Fibroblast of upper back skin (primary cell): Measurements from ENCODE around the gene GAB2.
A peak's percentile ranks its signal among the peaks of the same experiment; 100 is the strongest.

ENCODE experiments used
- DNase-seq: peaks from one replicate; pipeline ENCODE4 v3.0.0-alpha.2; 2013

Gene GAB2

DNA sequence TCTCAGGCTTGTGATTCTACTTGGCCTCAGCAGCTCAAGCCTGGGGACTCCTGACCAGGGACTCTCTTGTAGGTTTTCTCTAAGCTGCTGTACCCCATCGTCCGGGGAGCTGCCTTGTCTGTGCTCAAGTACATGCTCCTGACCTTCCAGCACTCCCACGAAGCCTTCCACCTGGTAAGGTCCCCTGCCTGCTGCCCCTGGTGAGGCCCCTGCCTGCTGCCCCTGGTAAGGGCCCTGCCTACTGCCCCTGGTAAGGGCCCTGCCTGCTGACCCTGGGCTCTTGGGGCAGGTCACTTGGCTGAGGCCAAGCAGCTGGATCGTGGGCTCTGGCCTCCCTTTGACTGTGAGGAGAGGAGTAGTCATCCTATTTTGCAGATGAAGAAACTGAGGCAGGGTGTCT, 217.6 kb downstream of the GAB2 start:
- DNase-seq, result no peak

DNA sequence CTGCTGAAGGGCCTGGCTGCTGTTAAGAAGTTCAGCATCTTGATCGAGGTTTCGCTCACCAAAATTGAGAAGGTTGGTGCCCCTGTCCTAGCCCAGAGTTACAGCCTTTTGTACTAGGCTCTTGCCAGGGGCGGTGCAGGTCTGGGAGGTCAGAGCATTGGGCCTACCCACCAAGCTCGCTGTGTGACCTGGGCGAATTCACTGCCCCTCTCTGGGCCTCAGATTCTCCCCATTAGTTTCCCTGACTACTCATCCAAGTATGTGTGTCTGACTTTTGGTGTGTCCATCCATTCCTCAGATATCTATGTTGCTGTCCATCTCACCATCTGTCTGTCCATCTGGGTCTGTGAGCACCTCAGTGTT, 218.0 kb downstream of the GAB2 start:
- no peak for DNase-seq

DNA sequence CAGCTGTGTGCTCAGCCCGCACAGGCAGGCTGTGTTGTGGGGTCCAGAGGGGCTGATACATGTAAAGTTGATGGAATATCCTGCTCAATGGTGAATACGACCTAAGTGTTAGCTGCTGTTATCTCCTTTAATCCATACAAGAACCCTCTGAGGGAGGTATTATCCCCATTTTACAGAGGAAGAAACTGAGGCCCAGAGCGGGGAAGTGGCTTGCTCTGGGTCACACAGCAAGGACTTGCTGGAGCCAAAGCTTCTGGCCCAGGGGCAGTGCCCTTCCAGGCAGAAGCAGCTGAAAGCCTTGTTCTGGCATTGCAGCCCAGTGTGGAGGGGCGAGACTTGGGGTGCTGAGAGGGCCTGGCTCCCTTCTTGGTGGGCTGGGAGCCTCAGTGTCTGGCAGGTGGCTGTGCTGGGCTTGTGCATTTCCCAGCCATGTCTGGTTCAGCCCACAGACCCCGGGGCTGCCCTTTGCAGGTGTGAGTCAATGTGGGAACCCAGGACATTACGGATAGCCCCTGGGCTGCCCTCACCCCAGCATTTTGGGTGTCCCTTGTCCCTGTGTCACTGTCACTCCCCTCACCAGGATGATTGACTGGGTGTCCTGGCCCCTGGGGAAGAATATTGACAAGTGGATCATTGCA, 218.5 kb downstream of the GAB2 start:
- DNase-seq, result no peak

DNA sequence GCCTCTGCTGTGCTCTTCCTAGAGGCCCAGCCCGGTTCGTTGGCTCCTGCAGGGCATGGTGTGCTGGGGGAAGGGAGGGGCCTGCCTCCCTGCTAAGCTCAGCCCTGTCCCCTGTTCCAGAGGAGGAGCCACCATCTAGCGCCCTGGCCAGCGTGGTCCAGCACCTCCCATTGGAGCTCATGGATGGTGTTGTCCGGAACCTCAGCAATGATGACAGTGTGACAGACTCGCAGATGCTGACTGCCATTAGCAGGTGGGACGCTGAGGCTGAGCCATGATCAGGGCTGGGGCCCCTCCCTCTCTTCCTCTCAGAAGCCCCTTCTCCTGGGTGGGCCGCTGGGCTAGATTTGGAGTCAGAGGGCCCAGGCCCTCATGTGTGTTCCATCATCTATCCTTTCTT, 219.8 kb downstream of the GAB2 start:
- no peak for DNase-seq

DNA sequence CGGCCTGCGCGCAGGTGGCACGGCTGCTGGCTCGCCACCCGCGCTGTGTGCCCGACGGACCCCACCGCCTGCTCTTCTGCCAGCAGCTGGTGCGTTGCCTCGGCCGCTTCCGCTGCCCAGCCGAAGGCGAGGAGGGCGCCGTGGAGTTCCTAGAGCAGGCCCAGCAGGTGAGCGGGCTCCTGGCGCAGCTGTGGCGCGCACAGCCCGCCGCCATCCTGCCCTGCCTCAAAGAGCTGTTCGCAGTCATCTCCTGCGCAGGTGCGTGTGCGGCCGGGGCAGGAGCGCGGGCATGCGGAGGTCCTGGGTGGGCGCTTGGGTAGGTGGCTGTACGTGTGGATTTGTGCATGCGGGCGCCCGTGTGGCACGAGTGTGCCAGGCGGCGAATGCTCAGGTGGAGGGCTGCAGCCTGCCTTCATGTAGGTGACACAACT, 220.9 kb downstream of the GAB2 start:
- no peak for DNase-seq

DNA sequence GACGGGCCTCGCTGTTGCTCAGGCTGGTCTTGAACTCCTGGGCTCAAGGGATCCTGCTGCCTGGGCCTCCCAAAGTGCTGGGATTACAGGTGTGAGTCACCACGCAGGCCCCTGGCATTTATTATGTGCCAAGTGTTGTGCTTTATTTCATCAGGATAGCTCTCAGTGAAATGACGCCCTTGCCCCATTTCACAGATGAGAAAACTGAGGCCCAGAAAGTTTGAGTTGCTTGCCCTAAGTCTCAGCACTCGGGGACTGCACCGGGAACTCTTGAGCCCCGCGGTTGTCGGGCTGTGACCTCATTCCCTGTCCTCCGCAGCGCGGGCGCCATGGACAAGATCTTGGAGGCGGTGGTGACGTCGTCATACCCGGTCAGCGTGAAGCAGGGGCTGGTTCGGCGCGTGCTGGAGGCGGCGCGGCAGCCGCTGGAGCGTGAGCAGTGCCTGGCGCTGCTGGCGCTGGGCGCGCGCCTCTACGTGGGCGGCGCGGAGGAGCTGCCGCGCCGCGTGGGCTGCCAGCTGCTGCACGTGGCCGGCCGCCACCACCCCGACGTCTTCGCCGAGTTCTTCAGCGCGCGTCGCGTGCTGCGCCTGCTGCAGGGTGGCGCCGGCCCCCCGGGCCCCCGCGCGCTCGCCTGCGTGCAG, 221.6 kb downstream of the GAB2 start:
- DNase-seq, result peak; percentile 13

DNA sequence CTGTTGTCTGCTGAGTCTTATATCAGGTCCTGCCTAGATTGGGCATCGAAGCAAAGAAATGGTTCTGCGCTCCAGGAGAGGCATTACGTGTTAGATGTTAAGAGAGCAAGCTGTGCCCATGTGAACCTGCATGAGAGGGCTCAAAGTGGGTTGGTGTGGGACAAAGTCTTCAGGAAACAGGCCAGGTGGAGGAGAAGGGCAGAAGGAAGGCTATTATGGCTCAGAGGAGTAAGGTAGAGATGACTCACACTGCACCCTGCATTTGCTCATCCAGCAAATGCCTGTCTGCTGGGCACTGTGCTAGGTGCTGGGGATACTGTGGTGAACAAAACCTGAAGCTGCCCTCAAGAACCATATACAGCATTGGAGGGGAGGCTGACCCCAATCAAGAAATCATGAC, 223.1 kb downstream of the GAB2 start:
- no peak for DNase-seq

DNA sequence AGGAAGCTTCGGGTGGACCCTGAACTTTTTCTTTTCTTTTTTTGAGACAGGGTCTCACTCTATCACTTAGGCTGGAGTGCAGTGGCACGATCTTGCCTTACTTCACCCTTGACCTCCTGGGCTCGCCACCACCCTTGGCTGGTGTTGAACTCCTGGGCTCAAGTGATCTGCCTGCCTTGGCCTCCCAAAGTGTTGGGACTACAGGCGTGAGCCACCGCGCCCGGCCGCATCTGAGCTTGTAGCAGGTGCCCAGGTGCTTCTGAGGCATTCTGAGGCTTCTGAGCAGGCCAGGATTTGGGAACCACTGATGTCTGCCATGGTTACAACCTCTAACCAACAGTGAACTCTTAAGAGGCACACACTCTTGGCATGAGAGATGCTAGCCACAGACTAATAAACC, 223.8 kb downstream of the GAB2 start:
- no peak for DNase-seq

DNA sequence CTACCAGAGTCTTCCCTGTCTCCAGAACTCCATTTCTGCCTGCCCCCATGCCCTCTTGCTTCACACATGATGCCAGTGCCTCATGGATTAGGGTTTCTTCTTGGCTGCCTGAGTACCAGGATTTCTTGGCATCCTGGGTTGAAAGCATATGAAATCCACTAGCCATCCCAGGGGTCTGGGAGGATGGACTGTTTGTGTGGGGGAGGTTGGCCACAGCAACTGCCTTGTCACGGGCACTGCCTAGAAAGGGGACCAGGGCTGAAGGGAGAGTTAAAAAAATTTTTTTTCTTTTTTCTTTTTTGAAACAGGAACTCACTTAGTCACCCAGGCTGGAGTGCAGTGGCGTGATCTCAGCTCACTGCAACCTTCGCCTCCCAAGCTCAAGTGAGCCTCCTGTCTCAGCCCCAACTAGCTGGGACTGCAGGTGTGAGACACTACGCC, 224.7 kb downstream of the GAB2 start:
- no peak for DNase-seq

DNA sequence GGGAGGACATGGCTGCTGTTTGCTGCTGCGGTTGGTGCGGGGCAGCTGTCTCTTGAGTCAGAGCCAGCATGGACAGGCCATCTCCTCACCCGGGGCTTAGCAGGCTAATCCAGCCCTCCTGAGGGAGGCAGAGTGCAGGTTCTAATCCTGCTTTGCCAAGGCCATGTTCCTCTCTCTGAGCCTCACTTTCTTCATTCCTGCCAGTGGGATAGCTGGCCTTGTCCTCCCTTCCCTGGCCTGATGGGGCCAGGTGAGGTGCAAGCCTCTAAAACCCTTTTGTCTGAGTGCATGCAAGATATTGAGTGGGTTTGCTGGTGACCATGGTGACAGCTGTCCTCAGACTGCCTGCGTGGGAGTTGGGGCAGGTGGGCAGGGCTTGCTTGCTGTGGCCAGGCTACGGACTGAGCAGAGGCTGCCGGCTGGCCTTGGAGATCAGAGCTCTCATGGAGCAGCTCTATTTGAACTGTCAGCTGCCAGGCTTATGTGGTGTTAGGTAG, 225.3 kb downstream of the GAB2 start:
- DNase-seq, result no peak

DNA sequence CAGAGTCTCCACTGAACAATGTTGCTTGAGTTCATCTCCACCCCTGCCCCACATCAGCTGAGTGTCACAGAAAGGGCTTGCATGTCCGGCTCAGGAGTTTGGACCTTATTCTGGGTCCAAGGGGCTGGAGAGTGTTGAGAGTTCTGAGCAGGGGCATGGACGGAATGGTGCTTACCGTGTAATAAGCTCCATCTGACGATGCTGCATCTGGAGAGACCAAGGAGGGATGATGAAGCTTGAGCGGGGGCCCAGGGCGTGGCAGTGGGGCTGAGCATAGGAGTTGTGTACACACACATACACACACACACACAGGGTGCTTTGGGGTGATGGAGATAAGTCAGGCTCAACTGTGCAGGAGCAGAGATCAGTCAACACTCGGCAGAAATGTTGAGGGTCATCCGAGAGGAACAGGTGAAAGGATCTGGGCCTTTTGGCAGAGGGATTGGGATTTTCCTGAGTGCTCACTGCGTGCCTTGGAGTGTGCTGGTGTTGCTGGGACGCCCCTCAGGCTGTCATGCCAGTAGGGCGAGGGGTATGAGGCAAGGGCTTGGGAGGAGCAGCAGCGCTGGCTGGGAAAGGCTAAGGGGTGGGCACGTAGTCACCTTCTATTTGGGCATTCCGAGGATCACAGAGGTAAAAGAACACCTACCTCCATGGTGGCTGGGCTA, 226.6 kb downstream of the GAB2 start:
- DNase-seq, result no peak

DNA sequence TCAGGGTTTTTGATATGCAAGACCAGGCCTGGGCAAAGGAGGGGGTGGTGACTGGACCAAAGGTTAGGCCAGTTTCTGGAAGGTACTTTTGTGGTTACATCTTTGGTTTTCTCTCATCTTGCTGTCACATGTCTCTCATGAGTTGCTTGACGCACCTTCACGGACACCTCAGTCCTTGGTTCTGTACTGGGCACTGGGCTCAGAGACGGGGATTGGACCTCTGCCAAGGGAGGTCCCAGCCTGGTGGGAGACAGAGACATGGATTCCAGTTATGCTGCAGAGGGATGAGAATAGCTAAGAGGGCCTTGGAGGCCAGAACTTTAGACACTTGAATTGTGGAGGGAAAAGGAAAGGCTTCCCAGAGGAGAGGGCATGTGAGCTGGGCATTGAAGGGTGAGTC, 227.2 kb downstream of the GAB2 start:
- no peak for DNase-seq

DNA sequence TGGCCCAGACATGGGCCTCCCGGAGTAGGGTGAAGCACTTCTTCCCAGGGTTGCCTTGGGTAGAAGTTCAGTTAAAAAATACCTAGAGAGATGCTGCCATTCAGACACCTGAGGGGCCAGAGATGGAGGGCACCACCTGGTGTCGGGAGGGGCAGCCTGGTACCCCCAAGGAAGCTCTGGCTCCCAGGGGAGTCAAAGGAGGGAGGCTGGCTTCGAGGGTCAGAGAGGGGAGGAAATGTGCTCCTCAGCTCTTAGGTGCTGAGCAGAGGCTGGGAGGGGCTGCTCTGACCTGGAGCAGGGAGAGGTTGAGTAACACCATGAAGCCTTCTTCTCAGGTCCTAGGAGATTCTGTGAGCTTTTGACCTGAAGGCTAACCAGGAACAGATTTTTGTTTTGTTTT, 227.8 kb downstream of the GAB2 start:
- no peak for DNase-seq

DNA sequence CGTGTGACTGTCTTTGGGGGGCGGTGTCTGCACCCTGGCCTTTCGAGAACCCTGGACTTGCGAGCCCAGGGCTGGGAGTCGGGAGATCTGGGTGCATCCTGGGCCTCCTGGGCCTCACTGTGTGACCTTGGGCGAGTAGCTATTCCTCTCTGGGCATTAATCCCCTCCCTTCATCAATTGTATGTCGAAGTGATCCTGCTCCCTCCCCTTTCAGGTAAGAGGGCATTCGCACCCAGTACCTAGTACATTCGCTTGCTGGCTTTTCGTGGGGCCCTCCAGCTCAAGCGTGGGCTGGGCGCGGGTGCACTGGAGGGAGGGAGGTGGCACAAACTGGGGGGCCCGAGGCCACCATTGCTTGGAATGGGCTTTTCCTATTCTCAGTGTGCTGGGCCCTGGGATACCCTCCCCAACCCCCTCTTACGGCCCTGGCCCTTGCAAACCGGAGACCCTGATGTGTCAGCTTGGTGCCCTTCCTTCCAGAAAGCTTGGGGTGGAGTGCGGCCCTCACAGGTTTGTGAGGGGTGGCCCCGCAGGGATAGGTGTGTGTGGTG, 228.4 kb downstream of the GAB2 start:
- DNase-seq, result no peak

DNA sequence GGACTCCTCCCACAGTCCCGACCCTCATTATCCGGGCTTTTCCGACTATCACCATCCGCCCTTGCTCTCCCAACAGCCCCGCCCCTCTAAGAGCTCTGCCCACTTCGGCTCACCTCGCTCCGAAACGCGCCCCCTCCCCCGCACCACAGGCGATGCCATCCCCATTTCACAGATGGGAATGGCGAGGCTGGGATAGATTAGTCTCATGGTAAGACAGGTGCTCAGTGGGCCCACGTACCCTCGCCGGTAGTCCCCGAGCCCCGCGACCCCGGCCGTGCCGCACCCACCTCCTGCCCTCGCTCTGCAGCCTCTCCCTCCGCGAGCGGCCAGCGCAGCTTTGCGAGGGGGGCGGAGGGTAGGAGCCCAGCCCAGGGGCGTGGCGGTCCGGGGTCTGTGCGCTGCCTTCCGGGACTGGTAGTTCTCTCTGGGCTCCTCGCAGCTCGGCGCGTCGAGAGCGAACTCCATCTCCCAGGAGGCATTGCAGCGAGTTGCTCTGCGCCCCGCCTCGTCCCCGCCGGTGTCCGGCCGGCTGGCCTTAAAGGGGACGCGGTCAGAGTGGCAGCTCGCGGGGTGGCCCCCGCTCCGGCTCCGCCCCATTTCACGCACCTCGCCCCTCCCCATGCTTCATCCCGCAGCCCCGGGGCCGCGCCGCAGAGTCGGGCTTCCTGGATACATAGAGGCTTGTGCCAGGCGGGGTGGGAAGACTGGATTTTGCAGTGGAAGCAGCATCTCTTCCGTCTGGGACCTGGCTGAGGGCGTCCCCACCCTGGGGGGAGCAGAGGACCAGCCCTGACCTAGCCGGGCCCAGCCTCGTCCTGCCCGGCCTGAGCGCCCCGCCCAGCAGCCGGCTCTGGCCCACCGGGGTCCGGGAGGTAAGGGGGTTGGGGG, 229.1 kb downstream of the GAB2 start, which contains the start of the genes KCTD21 and USP35:
Gene KCTD21, minus strand, starts transcription at position 341 of the 888 bp plus-strand sequence. CDS start 14,072 bp downstream, outside the sequence.
Gene USP35, plus strand, starts transcription at position 634 of the 888 bp plus-strand sequence. CDS start 7,327 bp downstream, outside the sequence.
- DNase-seq, result peak; percentile 96

DNA sequence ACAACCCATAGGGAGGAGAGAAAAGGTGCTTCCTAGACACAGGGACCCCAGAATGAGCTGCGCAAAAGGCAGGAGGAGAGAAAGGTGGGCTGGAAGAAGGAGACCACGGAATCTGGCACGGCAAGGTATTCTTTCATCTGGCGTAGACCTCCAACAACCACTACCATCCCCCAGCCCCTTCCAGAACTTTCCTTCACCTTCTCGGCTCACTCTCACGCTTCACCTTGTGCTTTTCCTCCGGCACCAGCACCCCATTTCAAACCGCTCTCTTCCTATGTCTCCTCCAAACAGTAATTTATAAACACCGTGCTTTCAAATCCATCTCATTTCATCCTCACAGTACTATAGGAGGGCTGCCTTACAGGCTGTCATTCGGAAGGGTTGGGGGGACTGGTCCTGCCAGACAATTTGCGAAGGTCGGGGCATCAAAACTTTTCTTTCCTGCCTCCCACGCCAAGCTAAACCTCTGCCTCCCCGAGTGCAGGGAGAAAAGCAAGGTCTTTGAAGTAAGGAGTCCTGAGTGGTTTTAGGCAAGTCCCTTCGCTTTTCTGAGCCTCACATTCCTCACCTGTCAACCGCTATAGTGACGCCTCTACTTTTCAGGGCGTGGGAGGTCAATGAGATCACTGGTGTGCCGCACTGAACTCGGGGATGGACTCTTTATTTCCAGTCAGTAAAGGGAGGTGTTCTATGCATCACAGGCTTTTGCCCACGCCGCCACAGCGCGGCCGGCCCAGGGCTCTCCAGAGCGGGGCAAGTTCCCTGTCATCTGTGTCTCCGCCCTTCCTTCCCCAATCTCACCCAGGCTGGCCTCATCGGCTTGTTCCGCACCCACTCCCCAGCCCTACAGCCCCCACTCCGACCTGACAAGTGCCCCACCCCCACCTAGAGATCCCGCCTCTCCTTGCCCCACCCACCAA, 230.0 kb downstream of the GAB2 start:
- DNase-seq, result no peak

DNA sequence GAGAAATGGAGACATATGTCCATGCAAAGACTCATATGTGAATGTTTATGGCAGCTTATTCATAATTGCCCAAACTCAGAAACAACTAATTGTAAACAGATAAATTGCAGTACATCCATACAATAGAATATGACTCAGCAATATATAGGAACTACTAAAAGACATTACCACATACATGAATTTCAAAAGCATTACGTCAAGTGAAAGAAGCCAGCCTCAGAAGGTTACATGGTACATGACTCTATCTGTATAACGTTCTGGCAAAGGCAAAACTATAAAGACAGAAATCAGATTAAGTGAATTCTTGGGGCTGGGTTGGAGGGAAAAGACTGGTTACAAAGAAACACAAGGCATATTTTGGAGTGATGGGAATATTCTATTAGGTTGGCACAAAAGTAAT, 236.4 kb downstream of the GAB2 start:
- DNase-seq, result peak; percentile 58

DNA sequence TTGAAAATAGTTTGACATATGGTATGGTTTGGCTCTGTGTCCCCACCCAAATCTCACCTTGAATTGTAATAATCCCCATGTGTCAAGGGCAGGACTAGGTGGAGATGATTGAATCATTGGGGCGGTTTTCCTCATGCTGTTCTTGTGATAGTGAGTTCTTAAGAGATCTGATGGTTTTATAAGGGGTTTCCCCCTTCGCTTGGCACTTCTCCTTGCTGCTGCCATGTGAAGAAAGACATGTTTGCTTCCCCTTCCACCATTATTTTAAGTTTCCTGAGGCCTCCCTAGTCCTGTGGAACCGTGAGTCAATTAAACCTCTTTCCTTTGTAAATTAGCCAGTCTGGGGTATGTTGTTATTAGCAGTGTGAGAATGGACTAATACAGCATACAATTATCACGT, 236.9 kb downstream of the GAB2 start:
- DNase-seq, result no peak

DNA sequence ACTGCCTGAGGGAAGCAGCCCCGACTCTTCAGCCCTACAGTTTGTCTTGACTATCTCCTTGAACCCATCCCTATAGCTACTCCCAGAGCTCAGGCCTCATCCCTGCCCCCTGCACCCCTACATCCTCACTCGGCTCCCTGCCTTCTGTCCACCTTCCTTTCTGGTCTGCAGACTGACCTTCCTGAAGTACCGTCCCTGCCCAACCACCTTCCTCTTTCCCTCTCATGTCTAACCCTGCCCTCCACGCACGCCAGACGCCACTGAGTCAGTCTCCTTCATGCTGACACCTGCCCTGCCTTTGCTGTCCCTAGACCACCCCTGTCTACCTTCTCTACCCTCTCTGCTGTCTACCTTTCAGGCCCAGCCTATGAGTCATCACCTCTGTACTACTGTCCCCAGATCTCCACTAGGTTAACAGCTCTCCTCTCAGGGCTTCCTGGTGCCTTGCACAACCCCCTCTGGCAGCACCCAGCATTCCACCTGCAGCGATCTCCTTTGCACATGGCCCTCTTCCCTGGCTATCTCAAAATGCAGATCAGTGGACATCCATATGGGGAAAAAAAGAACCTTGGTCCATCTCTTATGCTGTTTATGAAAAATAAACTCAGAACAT, 238.1 kb downstream of the GAB2 start:
- no peak for DNase-seq

DNA sequence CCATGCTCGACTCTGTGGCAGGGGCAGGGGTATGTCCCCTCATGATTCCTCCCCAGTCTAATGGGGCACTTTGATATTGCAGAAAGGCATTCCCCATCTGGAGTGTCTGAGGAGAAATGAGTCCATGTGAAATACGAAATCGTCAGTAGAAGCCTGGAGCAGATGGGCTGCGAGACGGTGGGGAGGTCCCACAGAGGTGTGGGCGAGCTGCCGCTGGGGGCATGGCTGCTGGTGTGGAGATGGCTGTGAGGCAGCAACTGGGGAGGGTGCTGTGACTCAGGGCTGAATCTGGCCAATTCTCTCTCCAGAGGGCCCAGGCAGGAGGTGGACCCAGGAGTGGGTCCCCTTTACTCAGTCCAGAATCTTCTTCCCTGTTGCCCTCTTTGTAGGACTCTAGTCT, 240.4 kb downstream of the GAB2 start:
- no peak for DNase-seq

DNA sequence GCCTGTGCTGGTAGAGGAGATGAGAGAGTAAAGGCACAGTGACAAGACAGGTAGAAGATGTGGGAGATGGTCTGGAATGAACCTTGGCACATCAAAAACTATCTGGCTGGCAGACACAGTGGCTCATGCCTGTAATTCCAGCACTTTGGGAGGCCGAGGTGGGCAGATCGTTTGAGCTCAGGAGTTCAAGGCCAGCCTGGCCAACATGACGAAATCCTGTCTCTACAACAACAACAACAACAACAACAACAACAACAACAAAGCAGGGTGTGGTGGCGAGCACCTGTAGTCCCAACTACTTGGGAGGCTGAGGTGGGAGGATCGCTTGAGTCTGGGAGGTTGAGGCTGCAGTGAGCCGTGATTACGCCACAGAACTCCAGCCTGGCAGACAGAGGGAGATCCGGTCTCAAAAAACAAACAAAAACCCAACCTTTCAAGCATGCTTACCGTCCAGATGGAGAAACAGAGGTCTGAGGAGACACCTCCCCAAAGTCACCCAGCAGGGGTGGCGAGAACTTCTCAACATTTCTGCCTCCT, 240.9 kb downstream of the GAB2 start:
- DNase-seq, result no peak
